ENCODE data around the gene CAMK1D. TPM values are rescaled to one million over a fixed set of nuclear protein-coding genes. Genes with fewer than 3 reads are reported as not detected.

The CAMK1D gene
- total RNA-seq, 1 donor from 2014 or later = 6.5 TPM

DNA sequence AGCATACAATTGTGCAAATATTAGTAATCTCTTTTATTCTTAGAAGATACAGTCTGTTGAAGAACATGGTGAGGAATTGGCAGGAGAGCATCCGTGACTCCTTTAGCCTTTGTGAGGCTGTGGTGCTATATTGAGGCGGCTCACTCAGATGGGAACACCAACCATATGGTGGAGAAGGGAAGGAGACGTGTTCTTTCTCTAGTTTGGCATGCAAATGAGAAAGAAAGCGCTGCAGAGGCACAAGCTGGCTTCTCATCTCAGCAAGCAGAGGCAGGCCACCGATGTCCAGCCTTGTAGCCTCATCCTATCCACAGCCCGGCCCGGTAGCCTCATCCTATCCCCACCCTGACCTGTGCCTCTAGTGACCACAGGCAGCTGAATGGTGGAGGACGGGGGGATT lies 288.3 kb downstream of the CAMK1D start:
- no peak for DNase-seq (ENCODE audit: low read depth, low spot score)
- Mint-ChIP-seq H3K4me1 (peaks cover 24% of the 10 kb centered on the region), H3K9me3 (no peaks in the 10 kb centered on the region), H3K36me3 (ENCODE audit: low read depth) (no peaks in the 10 kb centered on the region), H3K27me3 (ENCODE audit: low read depth) (no peaks in the 10 kb centered on the region), H3K27ac (ENCODE audit: unreplicated experiment) (no peak overlapping the region), H3K4me3 (no peak overlapping the region)
- TF ChIP-seq, protein P1, sequence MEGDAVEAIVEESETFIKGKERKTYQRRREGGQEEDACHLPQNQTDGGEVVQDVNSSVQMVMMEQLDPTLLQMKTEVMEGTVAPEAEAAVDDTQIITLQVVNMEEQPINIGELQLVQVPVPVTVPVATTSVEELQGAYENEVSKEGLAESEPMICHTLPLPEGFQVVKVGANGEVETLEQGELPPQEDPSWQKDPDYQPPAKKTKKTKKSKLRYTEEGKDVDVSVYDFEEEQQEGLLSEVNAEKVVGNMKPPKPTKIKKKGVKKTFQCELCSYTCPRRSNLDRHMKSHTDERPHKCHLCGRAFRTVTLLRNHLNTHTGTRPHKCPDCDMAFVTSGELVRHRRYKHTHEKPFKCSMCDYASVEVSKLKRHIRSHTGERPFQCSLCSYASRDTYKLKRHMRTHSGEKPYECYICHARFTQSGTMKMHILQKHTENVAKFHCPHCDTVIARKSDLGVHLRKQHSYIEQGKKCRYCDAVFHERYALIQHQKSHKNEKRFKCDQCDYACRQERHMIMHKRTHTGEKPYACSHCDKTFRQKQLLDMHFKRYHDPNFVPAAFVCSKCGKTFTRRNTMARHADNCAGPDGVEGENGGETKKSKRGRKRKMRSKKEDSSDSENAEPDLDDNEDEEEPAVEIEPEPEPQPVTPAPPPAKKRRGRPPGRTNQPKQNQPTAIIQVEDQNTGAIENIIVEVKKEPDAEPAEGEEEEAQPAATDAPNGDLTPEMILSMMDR (conservative IDR thresholded peaks at IDR 0.05) = no peak

GRCh38 chr10:12638103-12638502 lies 288.8 kb downstream of the CAMK1D start:
- peaks cover 24% of the 10 kb centered on the region for H3K4me1 Mint-ChIP-seq

GRCh38 chr10:12638781-12639180 lies 289.4 kb downstream of the CAMK1D start:
- no peak for DNase-seq (ENCODE audit: low read depth, low spot score)
- H3K36me3 Mint-ChIP-seq (ENCODE audit: low read depth) = no peaks in the 10 kb centered on the region
- no peaks in the 10 kb centered on the region for H3K27me3 Mint-ChIP-seq (ENCODE audit: low read depth)
- TF ChIP-seq, protein P1 (conservative IDR thresholded peaks at IDR 0.05) = no peak
- H3K27ac Mint-ChIP-seq (ENCODE audit: unreplicated experiment) = no peak overlapping the region
- H3K4me3 Mint-ChIP-seq = no peak overlapping the region
- peaks cover 24% of the 10 kb centered on the region for H3K4me1 Mint-ChIP-seq
- no peaks in the 10 kb centered on the region for H3K9me3 Mint-ChIP-seq

More at GRCh38 chr10:12638103-12638502, 288.8 kb downstream of the CAMK1D start:
- H3K36me3 Mint-ChIP-seq (ENCODE audit: low read depth) = no peaks in the 10 kb centered on the region
- H3K27ac Mint-ChIP-seq (ENCODE audit: unreplicated experiment) = no peak overlapping the region
- TF ChIP-seq, protein P1 (conservative IDR thresholded peaks at IDR 0.05) = no peak
- no peaks in the 10 kb centered on the region for H3K27me3 Mint-ChIP-seq (ENCODE audit: low read depth)
- no peak for DNase-seq (ENCODE audit: low read depth, low spot score)
- H3K9me3 Mint-ChIP-seq = no peaks in the 10 kb centered on the region
- H3K4me3 Mint-ChIP-seq = no peak overlapping the region

DNA sequence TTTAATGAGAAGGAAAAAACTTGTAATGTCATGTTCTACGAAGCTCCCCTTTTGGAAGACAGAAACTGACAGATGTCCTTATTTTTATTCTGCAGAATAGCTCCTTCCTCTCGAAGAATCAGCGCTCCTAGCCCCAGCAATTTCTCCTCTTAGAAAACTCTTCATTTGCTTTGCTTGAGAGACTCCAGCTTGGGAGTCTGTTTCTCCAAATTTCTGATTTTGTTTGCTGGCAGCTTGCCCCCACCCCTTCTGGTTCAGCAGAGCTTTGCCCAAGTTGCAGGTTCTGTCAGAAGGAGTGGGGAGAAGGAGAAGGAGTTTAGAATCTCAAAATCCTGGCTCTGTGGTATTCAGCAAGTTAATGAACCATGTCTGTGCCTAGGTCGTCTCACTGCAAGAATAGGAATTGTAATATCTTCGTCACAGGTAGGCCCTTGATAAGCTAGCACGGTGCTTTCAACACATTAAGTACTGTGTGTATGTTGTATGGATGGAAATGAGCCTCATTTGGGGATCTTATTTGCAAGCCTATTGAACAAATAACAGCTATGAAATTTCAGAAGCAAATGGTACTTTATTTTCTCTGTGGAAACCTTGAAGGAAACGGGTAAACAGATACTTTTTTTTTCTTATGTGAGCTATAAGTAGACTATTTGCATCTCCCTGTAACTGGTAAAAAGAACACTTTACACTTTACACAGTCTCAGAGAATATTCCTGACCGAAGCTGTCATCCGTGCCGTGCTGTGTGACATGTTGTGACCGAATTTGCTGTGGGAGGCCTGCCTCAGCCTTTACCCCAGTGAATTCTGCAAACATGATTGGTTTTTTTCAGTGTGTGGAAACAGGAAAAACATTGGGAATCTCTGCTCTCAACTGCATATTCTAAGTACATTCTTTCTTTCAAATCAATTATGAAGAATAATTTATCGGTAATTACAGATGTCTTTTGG lies 290.9 kb downstream of the CAMK1D start:
- no peak for DNase-seq (ENCODE audit: low read depth, low spot score)
- H3K27ac Mint-ChIP-seq (ENCODE audit: unreplicated experiment) = no peak overlapping the region
- H3K4me1 Mint-ChIP-seq = peaks cover 12% of the 10 kb centered on the region
- H3K9me3 Mint-ChIP-seq = no peaks in the 10 kb centered on the region
- H3K27me3 Mint-ChIP-seq (ENCODE audit: low read depth) = no peaks in the 10 kb centered on the region
- no peaks in the 10 kb centered on the region for H3K36me3 Mint-ChIP-seq (ENCODE audit: low read depth)
- no peak overlapping the region for H3K4me3 Mint-ChIP-seq
- TF ChIP-seq, protein P1 (conservative IDR thresholded peaks at IDR 0.05) = no peak

- H3K27me3 Mint-ChIP-seq (ENCODE audit: low read depth) = no peaks in the 10 kb centered on the region
- no peaks in the 10 kb centered on the region for H3K36me3 Mint-ChIP-seq (ENCODE audit: low read depth)
- TF ChIP-seq, protein P1 (conservative IDR thresholded peaks at IDR 0.05) = no peak
- no peak for DNase-seq (ENCODE audit: low read depth, low spot score)
- no peak overlapping the region for H3K4me3 Mint-ChIP-seq
- peaks cover 12% of the 10 kb centered on the region for H3K4me1 Mint-ChIP-seq
- no peak overlapping the region for H3K27ac Mint-ChIP-seq (ENCODE audit: unreplicated experiment)
- no peaks in the 10 kb centered on the region for H3K9me3 Mint-ChIP-seq
Measured at GRCh38 chr10:12642036-12642435, 292.7 kb downstream of the CAMK1D start.

Measured in neural crest cell (in vitro differentiated cells).